ENCODE measurements around the gene ZNF10.

Gene ZNF10

GRCh38 chr12:133130038-133130807, at the start of gene ZNF10, which contains the start of gene ZNF891:
Gene ZNF10, plus strand, starts transcription at chr12:133130627. Its CDS starts 13,866 bp downstream, at chr12:133144493.
Gene ZNF891, minus strand, starts transcription at chr12:133130274. Its CDS starts 8,356 bp downstream, at chr12:133121918.
- peak; percentile 94 for DNase-seq (ENCODE audit: low read depth)

- DNase-seq (ENCODE audit: low read depth) = no peak
Measured at GRCh38 chr12:133081159-133081780, 49.2 kb upstream of the ZNF10 start.

DNA sequence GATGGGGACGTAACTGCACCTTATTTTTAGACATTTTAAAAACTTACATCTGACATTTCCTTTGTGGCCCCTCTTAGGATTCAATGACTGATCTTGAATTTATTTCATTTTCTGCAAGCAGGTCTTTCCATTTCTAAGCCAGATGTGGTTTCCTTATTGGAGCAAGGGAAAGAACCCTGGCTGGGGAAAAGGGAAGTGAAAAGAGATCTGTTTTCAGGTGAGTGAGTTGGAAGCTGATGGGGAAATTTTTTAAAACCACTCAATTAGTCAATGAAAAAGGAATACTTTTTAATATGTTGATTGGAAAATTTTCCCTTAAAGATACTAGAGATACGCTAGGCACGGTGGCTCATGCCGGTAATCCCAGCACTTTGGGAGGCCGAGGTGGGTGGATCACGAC, 47.1 kb upstream of the ZNF10 start:
- no peak for DNase-seq (ENCODE audit: low read depth)

DNA sequence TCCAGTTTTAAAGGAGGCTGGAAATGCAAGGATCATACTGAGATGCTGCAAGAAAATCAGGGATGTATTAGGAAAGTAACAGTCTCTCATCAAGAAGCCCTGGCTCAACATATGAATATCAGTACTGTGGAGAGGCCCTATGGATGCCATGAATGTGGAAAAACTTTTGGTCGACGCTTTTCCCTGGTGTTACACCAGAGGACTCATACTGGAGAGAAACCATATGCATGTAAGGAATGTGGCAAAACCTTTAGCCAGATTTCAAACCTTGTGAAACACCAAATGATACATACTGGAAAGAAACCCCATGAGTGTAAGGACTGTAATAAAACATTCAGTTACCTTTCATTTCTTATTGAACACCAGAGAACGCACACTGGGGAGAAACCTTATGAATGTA, 24.8 kb upstream of the ZNF10 start:
- no peak for DNase-seq (ENCODE audit: low read depth)

DNA sequence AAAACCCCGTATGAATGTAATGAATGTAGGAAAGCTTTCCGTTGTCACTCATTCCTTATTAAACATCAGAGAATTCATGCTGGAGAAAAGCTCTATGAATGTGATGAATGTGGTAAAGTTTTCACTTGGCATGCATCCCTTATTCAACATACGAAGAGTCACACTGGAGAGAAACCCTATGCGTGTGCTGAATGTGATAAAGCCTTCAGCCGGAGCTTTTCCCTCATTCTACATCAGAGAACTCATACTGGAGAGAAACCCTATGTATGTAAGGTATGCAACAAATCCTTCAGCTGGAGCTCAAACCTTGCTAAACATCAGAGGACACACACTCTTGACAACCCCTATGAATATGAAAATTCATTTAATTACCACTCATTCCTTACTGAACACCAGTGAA, 24.2 kb upstream of the ZNF10 start:
- no peak for DNase-seq (ENCODE audit: low read depth)

DNA sequence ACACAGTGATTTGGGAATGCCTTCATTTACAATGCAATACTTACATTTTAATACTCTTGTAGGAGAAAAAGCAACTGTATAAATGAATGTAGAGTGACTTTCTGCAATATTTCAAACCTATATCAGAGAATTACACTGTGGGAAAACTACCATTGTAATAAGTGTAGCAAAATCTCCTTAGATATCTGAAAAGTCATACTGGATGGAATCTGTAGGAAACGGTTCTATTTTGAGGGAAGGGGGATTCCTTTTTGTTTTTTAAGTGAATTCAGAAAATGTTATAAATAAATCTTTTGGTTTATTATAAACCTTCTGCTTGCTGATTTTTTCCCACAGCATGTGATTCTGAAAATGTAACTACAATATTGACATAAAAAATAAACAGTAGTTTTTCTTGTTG, 23.3 kb upstream of the ZNF10 start:
- no peak for DNase-seq (ENCODE audit: low read depth)

DNA sequence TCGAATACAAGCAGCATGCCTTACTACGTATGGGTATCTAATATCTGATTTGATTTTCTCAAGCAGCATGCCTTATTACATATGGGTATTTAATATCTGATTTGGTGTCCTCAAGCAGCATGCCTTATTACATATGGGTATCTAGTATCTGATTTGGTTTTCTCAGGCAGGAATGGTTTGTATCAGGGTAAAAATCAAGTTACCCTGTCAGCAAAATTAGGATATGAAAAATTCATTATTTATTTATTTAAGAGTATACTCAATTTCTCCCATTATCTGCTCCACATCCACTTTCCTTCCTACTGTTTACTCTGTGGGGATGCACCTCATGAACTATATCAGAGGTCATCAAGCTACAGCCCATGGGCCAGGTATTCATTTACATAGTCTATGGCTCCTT, 22.3 kb upstream of the ZNF10 start:
- no peak for DNase-seq (ENCODE audit: low read depth)

DNA sequence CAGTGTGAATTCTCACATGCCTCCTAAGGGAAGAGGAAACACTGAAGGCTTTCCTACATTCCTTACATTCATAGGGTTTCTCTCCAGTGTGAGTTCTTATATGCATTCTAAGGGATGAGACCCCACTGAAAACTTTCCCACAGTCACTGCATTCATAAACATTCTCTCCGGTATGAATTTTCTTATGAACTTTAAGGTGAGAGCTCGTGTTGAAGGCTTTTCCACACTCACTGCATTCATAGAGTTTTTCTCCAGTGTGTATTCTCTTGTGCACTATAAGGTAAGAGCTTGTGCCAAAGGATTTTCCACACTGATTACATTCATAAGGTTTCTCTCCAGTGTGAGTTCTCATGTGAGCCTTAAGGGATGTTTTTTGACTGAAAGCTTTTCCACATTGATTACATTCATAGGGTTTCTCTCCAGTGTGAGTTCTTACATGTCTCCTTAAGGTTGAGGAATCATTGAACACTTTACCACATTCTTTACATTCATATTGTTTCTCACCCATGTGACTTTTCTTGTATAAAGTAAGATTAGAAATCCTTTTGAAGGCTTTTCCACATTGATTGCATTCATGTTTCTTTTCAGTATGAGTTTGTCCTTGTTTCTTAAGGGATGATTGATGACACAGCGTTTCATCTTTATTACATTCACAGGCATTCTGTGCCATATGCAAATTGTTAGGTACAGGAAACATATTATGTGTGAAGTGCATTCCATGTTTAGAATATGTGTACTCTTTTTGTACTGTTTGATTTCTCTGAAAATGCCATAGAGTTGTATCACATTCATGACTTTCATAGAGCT, 9.8 kb upstream of the ZNF10 start:
- DNase-seq (ENCODE audit: low read depth) = no peak

- no peak for DNase-seq (ENCODE audit: low read depth)
Measured at GRCh38 chr12:133124674-133125073, 5.8 kb upstream of the ZNF10 start.

GRCh38 chr12:133129368-133130037, 924 bp upstream of the ZNF10 start:
- no peak for DNase-seq (ENCODE audit: low read depth)

- DNase-seq (ENCODE audit: low read depth) = no peak
Measured at GRCh38 chr12:133130808-133131128, 341 bp downstream of the ZNF10 start.

- no peak for DNase-seq (ENCODE audit: low read depth)
Measured at GRCh38 chr12:133135747-133136146, 5.3 kb downstream of the ZNF10 start.

GRCh38 chr12:133145981-133146380, 15.6 kb downstream of the ZNF10 start:
- DNase-seq (ENCODE audit: low read depth) = no peak

DNA sequence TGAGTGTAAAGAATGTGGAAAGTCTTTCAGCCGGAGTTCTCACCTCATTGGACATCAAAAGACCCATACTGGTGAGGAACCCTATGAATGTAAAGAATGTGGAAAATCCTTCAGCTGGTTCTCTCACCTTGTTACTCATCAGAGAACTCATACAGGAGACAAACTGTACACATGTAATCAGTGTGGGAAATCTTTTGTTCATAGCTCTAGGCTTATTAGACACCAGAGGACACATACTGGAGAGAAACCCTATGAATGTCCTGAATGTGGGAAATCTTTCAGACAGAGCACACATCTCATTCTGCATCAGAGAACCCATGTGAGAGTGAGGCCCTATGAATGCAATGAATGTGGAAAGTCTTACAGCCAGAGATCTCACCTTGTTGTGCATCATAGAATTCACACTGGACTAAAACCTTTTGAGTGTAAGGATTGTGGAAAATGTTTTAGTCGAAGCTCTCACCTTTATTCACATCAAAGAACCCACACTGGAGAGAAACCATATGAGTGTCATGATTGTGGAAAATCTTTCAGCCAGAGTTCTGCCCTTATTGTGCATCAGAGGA, 25.8 kb downstream of the ZNF10 start:
- DNase-seq (ENCODE audit: low read depth) = no peak

- DNase-seq (ENCODE audit: low read depth) = no peak
Measured at GRCh38 chr12:133165776-133166175, 35.3 kb downstream of the ZNF10 start.

DNA sequence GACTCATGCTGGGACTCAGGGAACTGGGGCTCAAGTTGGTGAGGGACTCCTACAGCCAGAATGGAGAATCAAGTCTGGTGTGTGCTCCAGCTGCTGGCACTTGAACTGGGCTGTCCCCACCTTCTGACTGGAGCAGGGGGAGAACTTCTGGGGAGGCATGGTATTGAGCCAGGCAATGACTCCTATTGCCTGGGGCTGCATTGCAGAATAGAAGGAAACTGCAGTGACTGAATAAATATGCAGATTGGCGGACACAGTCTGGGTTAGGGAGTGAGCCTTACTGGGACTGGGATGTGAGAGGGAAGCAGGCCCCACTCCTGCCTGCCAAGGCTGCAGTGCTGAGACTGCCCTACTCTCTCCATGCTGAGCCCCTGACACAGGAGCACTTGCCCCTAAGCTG, 42.1 kb downstream of the ZNF10 start:
- DNase-seq (ENCODE audit: low read depth) = no peak

- DNase-seq (ENCODE audit: low read depth) = no peak
Measured at GRCh38 chr12:133174901-133175300, 44.5 kb downstream of the ZNF10 start.

- DNase-seq (ENCODE audit: low read depth) = no peak
Measured at GRCh38 chr12:133180669-133181068, 50.2 kb downstream of the ZNF10 start.

DNA sequence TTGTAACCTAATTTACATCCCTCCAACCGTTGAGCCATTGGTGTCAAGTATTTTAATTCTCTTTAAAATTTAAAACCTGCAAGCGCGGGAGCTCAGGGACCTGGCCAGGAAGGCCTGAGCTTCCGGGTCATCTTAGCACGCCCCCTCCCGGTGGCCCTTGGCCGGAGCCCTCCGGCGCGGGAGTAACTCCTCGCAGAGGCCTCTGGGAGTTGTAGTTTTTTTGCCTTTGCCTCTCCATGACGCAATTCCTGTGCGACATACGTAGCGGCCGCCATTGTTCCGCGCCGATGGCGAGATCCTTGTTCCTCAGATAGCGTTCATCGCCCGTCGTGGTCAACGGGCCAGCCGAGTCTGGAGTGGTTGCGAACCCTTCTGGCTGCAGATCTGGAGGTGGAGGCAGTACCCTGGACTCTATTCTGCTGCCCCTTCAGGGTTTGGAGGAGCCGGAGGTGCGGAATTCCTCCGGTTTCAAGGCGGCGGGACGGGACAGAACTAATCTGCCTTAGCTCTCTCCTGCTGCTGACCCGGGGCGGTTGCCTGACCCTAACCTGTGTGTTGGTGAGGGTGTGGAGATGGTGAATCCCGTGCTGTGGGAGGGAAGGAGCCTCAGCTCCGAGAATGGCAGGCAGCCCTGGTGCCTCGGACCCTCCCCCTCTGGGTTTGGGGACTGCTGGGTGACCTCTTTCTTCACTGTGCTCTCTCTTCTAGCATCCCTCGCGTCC, 51.0 kb downstream of the ZNF10 start, which contains the start of gene ZNF268:
ZNF268 (plus strand) TSS at position 258 of the 722 bp plus-strand sequence. CDS start 503 bp downstream, outside the sequence.
- DNase-seq (ENCODE audit: low read depth) = peak; percentile 85

- DNase-seq (ENCODE audit: low read depth) = no peak
Measured at GRCh38 chr12:133190176-133190575, 59.7 kb downstream of the ZNF10 start.

- no peak for DNase-seq (ENCODE audit: low read depth)
Measured at GRCh38 chr12:133192847-133193246, 62.4 kb downstream of the ZNF10 start.
